Measurements from ENCODE around the gene CCR6. TPM values are rescaled to one million over a fixed set of nuclear protein-coding genes. Genes with fewer than 3 reads are reported as not detected.

The CCR6 gene
- total and polyA plus RNA-seq, 10 of the 15 experiments (the other 5 are each of a cell fraction or from before 2014, with no cell fraction given), result 2.2 to 7.6 (median 6.7) TPM

- TF ChIP-seq ASH2L (IDR thresholded peaks at IDR 0.05; ENCODE audit: borderline replicate concordance, low read depth) (no peak), NR2C1 (IDR thresholded peaks at IDR 0.05) (no peak), RCOR1 (conservative IDR thresholded peaks at IDR 0.05; ENCODE audit: low read depth, low read length) (no peak), HDAC6 (IDR thresholded peaks at IDR 0.05; ENCODE audit: unreplicated experiment) (no peak)
Measured at GRCh38 chr6:167143041-167143440, 20.1 kb downstream of the CCR6 start (continued).

GRCh38 chr6:167145461-167145860 is 22.6 kb downstream of the CCR6 start:
- BruUV-seq (replicated peaks), result no TSS peak
- no peaks in the 10 kb centered on the region for H4K20me1 ChIP-seq (ENCODE audit: control insufficient read depth, insufficient read depth)
- 0 out of 3 replicates have a peak, but pooled peaks cover 1% of the 10 kb centered on the region for H3K9me3 ChIP-seq (replicated peaks; ENCODE audit: control insufficient read depth, insufficient read depth, low read length)
- H3K36me3 ChIP-seq (ENCODE audit: control insufficient read depth in 2 of 2, insufficient read depth in 2 of 2, low read length in 1 of 2), result no peaks in the 10 kb centered on the region
- 52% methylated on average over 12 of the region's 12 CpGs for WGBS (ENCODE audit: insufficient coverage, insufficient replicate concordance, low lambda C conversion rate, missing lambda C conversion rate)
- FAIRE-seq (no peak), ATAC-seq (no peak), DNase-seq (ENCODE audit: low read depth, low spot score) (no peak)
- H3K4me1 ChIP-seq (ENCODE audit: control insufficient read depth, insufficient read depth, low read length), result peaks cover 9% of the 10 kb centered on the region
- H2AFZ ChIP-seq (ENCODE audit: control insufficient read depth, low read depth, low read length), result no peak overlapping the region
- no peaks in the 10 kb centered on the region for H3K27me3 ChIP-seq (replicated peaks in 1 of 2; ENCODE audit: control insufficient read depth in 2 of 2, insufficient read depth in 2 of 2, low read length in 1 of 2)
- SMC1A ChIA-PET (ENCODE audit: uncharacterized antibody, unreplicated experiment), result interaction anchor here (0.6 to 1.5 kb wide), 4 partner anchors 15 to 371 kb away, joined by 3 read pairs; no protein-coding TSS in a partner anchor
- intact Hi-C loops (cut with micrococcal nuclease; ENCODE audit: unreplicated experiment), result no loop called here
- H3K4me3 ChIP-seq, result no peak overlapping the region
- RAD21 ChIA-PET (ENCODE audit: unreplicated experiment), result no interaction called here
- TF ChIP-seq BCLAF1 (IDR thresholded peaks at IDR 0.05), result no peak
- no peak for TF ChIP-seq ETV6 (conservative IDR thresholded peaks at IDR 0.05 in 1 of 2, IDR thresholded peaks at IDR 0.05 in 1 of 2; ENCODE audit: borderline replicate concordance in 1 of 2, low read depth in 1 of 2)
- no peak for TF ChIP-seq ESRRA (IDR thresholded peaks at IDR 0.05; ENCODE audit: low read length)
- TF ChIP-seq TCF12 (IDR thresholded peaks at IDR 0.05; ENCODE audit: low read depth, low read length), result no peak
- TF ChIP-seq BCL3 (IDR thresholded peaks at IDR 0.05; ENCODE audit: borderline replicate concordance, insufficient read depth, low read depth, low read length, poor library complexity, severe bottlenecking), result no peak
- no peak for TF ChIP-seq TCF7 (IDR thresholded peaks at IDR 0.05; ENCODE audit: borderline replicate concordance)
- no peaks in the 10 kb centered on the region for H3K79me2 ChIP-seq (ENCODE audit: control insufficient read depth, insufficient read depth, low read length)
- H3K27ac ChIP-seq (ENCODE audit: control insufficient read depth, insufficient read depth), result no peak overlapping the region
- CTCF ChIA-PET, result interaction anchor here (0.7 to 2.5 kb wide), 3 partner anchors 134 to 370 kb away, joined by 3 to 6 read pairs (median 4); no protein-coding TSS in a partner anchor
- no peak overlapping the region for H3K9ac ChIP-seq (ENCODE audit: control insufficient read depth, insufficient read depth, low read length)
- POLR2A ChIA-PET, result no interaction called here
- H3K4me2 ChIP-seq (ENCODE audit: control insufficient read depth, insufficient read depth), result no peak overlapping the region
- in situ Hi-C loops (cut with MboI), result loop anchor here (25.0 kb wide), 1 partner anchor 133 kb away; no protein-coding TSS in a partner anchor

Data from GM12878 (cell line).